B cell (primary cell): ENCODE data around the gene MAGEA9B. TPM values are rescaled to one million over a fixed set of nuclear protein-coding genes. Genes with fewer than 3 reads are reported as not detected.
"Not testable (repeated sequence)": the region's sequence is repeated elsewhere in the genome, so short reads cannot be mapped to it uniquely, and the experiment has no call there.

Experiments used
- ATAC-seq: fragments of 200-7000 bp; cut with Tn5 transposase; one replicate; pipeline ENCODE4 v1.10.0; 2021; ENCODE audit warnings: low read depth, mild to moderate bottlenecking, moderate number of reproducible peaks, moderate library complexity
- CTCF ChIA-PET: fragments of 350-600 bp; sonication (Branson Sonifier 250); formaldehyde crosslinking; loops from one replicate; lab custom pipeline; 2021; ENCODE audit warnings: antibody characterized with exemption, inconsistent platforms; lab: Charles Lee
- POLR2A ChIA-PET: fragments of 350-600 bp; sonication (Branson Sonifier 250); formaldehyde crosslinking; loops from one replicate; lab custom pipeline; 2021; ENCODE audit warnings: antibody characterized with exemption; lab: Charles Lee
- DNase-seq: peaks from one replicate; pipeline ENCODE4 v3.0.0; 2013
- H2AFZ ChIP-seq: 2 replicates; pipeline ENCODE4 v1.6.1; 2012; ENCODE audit warnings: mild to moderate bottlenecking, low read depth, low read length; ENCODE audit not compliant: insufficient read depth, poor library complexity, severe bottlenecking
- H3K27ac ChIP-seq, 2 donors: 1 replicate in 1 of 2; 2 replicates in 1 of 2; pipeline ENCODE4 v1.5.1; 2012 to 2013; ENCODE audit warnings: low read length in 2 of 2, mild to moderate bottlenecking in 2 of 2, moderate library complexity in 1 of 2
- H3K27me3 ChIP-seq, 4 experiments: fragments of 200-600 bp in 1 of 4; sonication (generic) in 1 of 4; replicated peaks in 1 of 4; 1 replicate in 2 of 4; 2 replicates in 2 of 4; pipeline versions ENCODE4 v1.6.1 to v1.7.0; 2013 to 2016; ENCODE audit warnings: low read length in 3 of 4, mild to moderate bottlenecking in 2 of 4, mixed read lengths in 1 of 4, moderate library complexity in 1 of 4; ENCODE audit not compliant: insufficient read depth in 4 of 4, control insufficient read depth in 3 of 4; ENCODE audit errors: control extremely low read depth in 1 of 4
- H3K36me3 ChIP-seq, 2 experiments: replicated peaks in 1 of 2; 1 replicate in 1 of 2; 2 replicates in 1 of 2; pipeline versions ENCODE4 v1.6.1 to v1.7.1; 2013; ENCODE audit warnings: low read length in 1 of 2; ENCODE audit not compliant: insufficient read depth in 2 of 2, control insufficient read depth in 1 of 2; ENCODE audit errors: control extremely low read depth in 1 of 2, extremely low read depth in 1 of 2
- H3K4me1 ChIP-seq, 2 donors: fragments of 200-600 bp in 1 of 2; sonication (generic) in 1 of 2; 1 replicate in 1 of 2; 2 replicates in 1 of 2; pipeline versions ENCODE4 v1.5.1 to v1.6.1; 2013 to 2017; ENCODE audit warnings: low read length in 2 of 2; ENCODE audit not compliant: control insufficient read depth in 2 of 2, insufficient read depth in 2 of 2
- H3K4me2 ChIP-seq: replicated peaks from 2 replicates; pipeline ENCODE3; 2012; ENCODE audit warnings: mild to moderate bottlenecking, low read depth, low read length; ENCODE audit not compliant: poor library complexity, severe bottlenecking
- H3K4me3 ChIP-seq, 5 experiments: fragments of 200-600 bp in 1 of 5; sonication (generic) in 1 of 5; 1 replicate in 3 of 5; 2 replicates in 2 of 5; pipeline versions ENCODE4 v1.5.1 to v1.7.0; 2011 to 2016; ENCODE audit warnings: low read length in 4 of 5, mild to moderate bottlenecking in 4 of 5, low read depth in 2 of 5, control low read depth in 1 of 5, moderate library complexity in 1 of 5; ENCODE audit not compliant: insufficient read depth in 1 of 5; ENCODE audit errors: control extremely low read depth in 1 of 5, extremely low read depth in 1 of 5
- H3K79me2 ChIP-seq: fragments of 200-600 bp; sonication (generic); one replicate; pipeline ENCODE4 v1.6.0; 2016; ENCODE audit warnings: low read length; ENCODE audit not compliant: control insufficient read depth, insufficient read depth
- H3K9ac ChIP-seq: fragments of 200-600 bp; sonication (generic); 2 replicates; pipeline ENCODE4 v1.6.1; 2017; ENCODE audit warnings: mild to moderate bottlenecking, low read length, moderate library complexity
- H3K9me3 ChIP-seq, 3 donors: one replicate each; pipeline versions ENCODE4 v1.6.1 to v1.7.1; 2013; ENCODE audit warnings: low read length in 2 of 3; ENCODE audit not compliant: control insufficient read depth in 2 of 3, insufficient read depth in 1 of 3; ENCODE audit errors: control extremely low read depth in 1 of 3
- H4K20me1 ChIP-seq: 2 replicates; pipeline ENCODE4 v1.6.0; 2012; ENCODE audit warnings: mild to moderate bottlenecking, low read length; ENCODE audit not compliant: insufficient read depth, control insufficient read depth, poor library complexity, severe bottlenecking
- H3K27ac Mint-ChIP-seq: one replicate; pipeline ENCODE4 v1.8.0; 2021; ENCODE audit warnings: mixed read lengths
- H3K27me3 Mint-ChIP-seq: one replicate; pipeline ENCODE4 v1.8.0; 2021; ENCODE audit warnings: mixed read lengths
- H3K4me1 Mint-ChIP-seq: one replicate; pipeline ENCODE4 v1.8.0; 2021; ENCODE audit warnings: mixed read lengths
- H3K4me3 Mint-ChIP-seq: one replicate; pipeline ENCODE4 v1.8.0; 2021; ENCODE audit warnings: mixed read lengths
- H3K9me3 Mint-ChIP-seq: one replicate; pipeline ENCODE4 v1.8.0; 2022; ENCODE audit warnings: mixed read lengths; ENCODE audit not compliant: insufficient read depth
- CTCF ChIP-seq: fragments of 200-600 bp; IDR thresholded peaks from one replicate; pipeline ENCODE4 v1.8.0; 2022; ENCODE audit warnings: antibody characterized with exemption, mild to moderate bottlenecking
- EZH2 ChIP-seq: IDR thresholded peaks from 2 replicates; pipeline ENCODE4 v1.6.1; 2012; ENCODE audit warnings: borderline replicate concordance, low read depth, mild to moderate bottlenecking, moderate library complexity, low read length; ENCODE audit not compliant: insufficient read depth, poor library complexity, severe bottlenecking
- WGBS: methylation state at CpG from one replicate; pipeline ENCODE4 v1.1.5; 2013; ENCODE audit warnings: missing lambda C conversion rate; ENCODE audit not compliant: insufficient coverage; 5-methylcytosine and 5-hydroxymethylcytosine counted together
- intact Hi-C: fragments of 100-400 bp; cut with micrococcal nuclease; formaldehyde crosslinking; loops from one replicate; pipeline ENCODE4 v1.10.0; 2022
- polyA plus RNA-seq: library from polyadenylated mRNA; depleted of rRNA; stranded (reverse); fragments of >200 nt; gene quantifications from 2 replicates; pipeline ENCODE4 v1.2.3, GENCODE V29; 2012
- total RNA-seq, 2 donors: library from RNA; stranded (reverse); fragments of 120-200 nt in 1 of 2; gene quantifications; 1 replicate in 1 of 2; 2 replicates in 1 of 2; pipeline versions ENCODE4 v1.2.3 to v1.2.4, GENCODE V29; 2013 to 2022

The MAGEA9B gene
- total and polyA plus RNA-seq, 2 donors (not counting 1 experiment from before 2014, with no cell fraction given): 0.04 TPM; not detected in 1

GRCh38 chrX:149607699-149608098 is 20.4 kb upstream of the MAGEA9B start:
- no peak overlapping the region for H3K4me3 ChIP-seq
- H3K9me3 ChIP-seq: no peaks in the 10 kb centered on the region
- Mint-ChIP-seq H3K4me3 (no peak overlapping the region), H3K9me3 (no peaks in the 10 kb centered on the region), H3K27me3 (no peaks in the 10 kb centered on the region), H3K27ac (no peak overlapping the region), H3K4me1 (no peaks in the 10 kb centered on the region)
- H3K79me2 ChIP-seq: no peaks in the 10 kb centered on the region
- H3K36me3 ChIP-seq: peaks cover 0 to 22% of the 10 kb centered on the region in 2 experiments
- ChIA-PET CTCF (no interaction called here), POLR2A (no interaction called here)
- no peak overlapping the region for H3K9ac ChIP-seq
- H3K27ac ChIP-seq: no peak overlapping the region
- H2AFZ ChIP-seq: no peak overlapping the region
- H3K4me2 ChIP-seq: no peak overlapping the region
- ATAC-seq (no peak), DNase-seq (no peak)
- no peaks in the 10 kb centered on the region for H3K4me1 ChIP-seq
- H3K27me3 ChIP-seq: no peaks in the 10 kb centered on the region
- intact Hi-C loops: no loop called here
- no peak for TF ChIP-seq EZH2
- no peak for TF ChIP-seq CTCF
- H4K20me1 ChIP-seq: no peaks in the 10 kb centered on the region

- H3K27me3 Mint-ChIP-seq, H3K4me3 ChIP-seq, POLR2A ChIA-PET, H3K27me3 ChIP-seq, H3K9me3 Mint-ChIP-seq, H3K4me1 Mint-ChIP-seq, H3K4me1 ChIP-seq, ATAC-seq, H3K27ac ChIP-seq, H3K4me3 Mint-ChIP-seq, H3K4me2 ChIP-seq, H3K9me3 ChIP-seq, H2AFZ ChIP-seq, H4K20me1 ChIP-seq, intact Hi-C loops, DNase-seq, H3K79me2 ChIP-seq, H3K27ac Mint-ChIP-seq, H3K9ac ChIP-seq: not testable (repeated sequence)
- 100% methylated on average over 3 of the region's 7 CpGs for WGBS
- H3K36me3 ChIP-seq: peaks cover 0 to 22% of the 10 kb centered on the region in 2 experiments
- CTCF ChIA-PET: interaction anchor here (1.0 kb wide), 1 partner anchor 93 kb away, joined by 3 read pairs; no protein-coding TSS in a partner anchor
Measured at GRCh38 chrX:149605248-149605885, 18.1 kb upstream of the MAGEA9B start.

DNA sequence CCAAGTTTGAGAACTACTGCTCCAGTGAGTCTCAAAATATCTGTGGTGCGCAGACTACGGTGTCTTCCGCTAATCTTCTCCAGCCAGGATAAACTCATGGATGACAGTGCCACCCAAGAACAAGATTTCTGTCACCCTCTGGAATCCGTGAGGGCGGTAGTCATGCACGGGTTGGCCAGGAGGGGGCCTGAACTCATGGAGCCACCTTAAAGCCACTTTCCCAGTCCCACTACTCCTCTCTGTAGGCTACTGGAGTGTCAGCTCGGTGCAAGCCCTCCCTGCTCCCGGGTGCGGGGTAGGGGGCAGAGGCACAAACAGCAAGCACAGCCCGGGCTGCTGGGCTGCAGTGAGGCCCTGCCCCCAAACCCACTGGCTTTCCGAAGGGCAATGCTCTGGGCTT is 11.3 kb upstream of the MAGEA9B start:
- H3K9me3 ChIP-seq, H3K79me2 ChIP-seq, H4K20me1 ChIP-seq, H3K9me3 Mint-ChIP-seq, H3K36me3 ChIP-seq, H3K4me1 ChIP-seq, H3K4me2 ChIP-seq, DNase-seq, H3K4me3 ChIP-seq, H3K9ac ChIP-seq, H3K27me3 ChIP-seq, H2AFZ ChIP-seq, H3K27ac ChIP-seq, intact Hi-C loops, POLR2A ChIA-PET, H3K27ac Mint-ChIP-seq, H3K4me1 Mint-ChIP-seq, CTCF ChIA-PET, H3K4me3 Mint-ChIP-seq, ATAC-seq, H3K27me3 Mint-ChIP-seq: not testable (repeated sequence)
- WGBS: no CpG with 5 or more reads among the region's 11 CpGs
